GM21360 (cell line): ENCODE data around the gene ADGRV1.
"Not testable (repeated sequence)": the region's sequence is repeated elsewhere in the genome, so short reads cannot be mapped to it uniquely, and the experiment has no call there.

Experiments
- ATAC-seq: cut with Tn5 transposase; IDR thresholded peaks from one replicate; pipeline ENCODE4 v1.9.1; 2021; ENCODE audit warnings: mild to moderate bottlenecking, moderate library complexity; ENCODE audit not compliant: unreplicated experiment

The ADGRV1 gene

DNA sequence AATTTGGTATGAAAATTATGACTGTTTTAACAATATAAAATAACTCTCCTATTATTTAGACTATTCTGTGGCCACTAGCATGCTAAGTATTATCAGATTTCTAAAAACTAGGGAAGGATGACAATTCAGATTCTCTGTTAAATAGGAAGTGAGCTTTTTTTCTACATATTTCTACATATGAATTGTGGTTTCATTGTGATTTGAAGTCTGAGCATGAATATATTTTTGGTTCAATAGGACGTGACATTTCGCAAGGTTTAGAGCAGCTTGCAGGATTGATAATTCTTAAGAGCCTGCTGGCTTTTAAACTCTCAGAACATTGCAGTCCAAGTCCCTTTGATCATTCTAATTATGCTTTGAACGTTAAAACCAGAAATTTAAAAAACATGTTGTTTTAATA, 82.9 kb downstream of the ADGRV1 start:
- ATAC-seq, result no peak

DNA sequence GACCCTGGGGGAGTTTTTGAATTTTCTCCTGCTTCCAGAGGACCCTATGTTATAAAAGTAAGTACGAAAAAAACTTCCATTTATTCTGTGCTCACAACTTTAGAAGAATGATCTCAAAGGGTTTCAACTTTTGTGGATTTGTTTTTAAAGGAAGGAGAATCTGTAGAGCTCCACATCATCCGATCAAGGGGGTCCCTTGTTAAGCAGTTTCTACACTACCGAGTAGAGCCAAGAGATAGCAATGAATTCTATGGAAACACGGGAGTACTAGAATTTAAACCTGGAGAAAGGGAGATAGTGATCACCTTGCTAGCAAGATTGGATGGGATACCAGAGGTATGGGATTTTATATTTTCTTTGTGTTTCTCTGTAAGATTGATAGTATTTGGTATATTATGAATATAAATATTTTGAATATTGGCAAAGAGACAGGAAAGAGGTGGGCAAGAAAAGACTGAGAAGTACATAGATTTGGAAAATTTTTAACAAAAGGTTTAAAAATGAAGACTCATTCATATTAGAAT, 84.2 kb downstream of the ADGRV1 start:
- no peak for ATAC-seq

DNA sequence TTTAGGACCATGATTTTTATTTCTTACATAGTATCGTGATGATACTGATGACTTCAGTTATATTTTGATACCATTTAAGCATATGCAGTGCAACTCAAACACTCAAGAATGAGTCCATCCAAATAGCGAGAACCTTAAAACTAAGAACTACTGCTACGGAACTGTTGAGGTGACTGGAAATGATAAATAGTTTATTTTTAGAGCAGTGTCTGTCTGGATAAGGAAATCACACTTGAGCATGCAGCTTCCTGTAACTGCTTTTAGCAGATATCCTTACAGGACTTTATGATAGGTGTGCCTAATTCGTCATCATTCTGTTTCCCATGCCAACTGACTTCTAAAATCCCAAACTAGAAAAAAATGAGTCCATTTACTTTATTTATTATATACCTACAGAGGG, 85.5 kb downstream of the ADGRV1 start:
- ATAC-seq, result no peak

DNA sequence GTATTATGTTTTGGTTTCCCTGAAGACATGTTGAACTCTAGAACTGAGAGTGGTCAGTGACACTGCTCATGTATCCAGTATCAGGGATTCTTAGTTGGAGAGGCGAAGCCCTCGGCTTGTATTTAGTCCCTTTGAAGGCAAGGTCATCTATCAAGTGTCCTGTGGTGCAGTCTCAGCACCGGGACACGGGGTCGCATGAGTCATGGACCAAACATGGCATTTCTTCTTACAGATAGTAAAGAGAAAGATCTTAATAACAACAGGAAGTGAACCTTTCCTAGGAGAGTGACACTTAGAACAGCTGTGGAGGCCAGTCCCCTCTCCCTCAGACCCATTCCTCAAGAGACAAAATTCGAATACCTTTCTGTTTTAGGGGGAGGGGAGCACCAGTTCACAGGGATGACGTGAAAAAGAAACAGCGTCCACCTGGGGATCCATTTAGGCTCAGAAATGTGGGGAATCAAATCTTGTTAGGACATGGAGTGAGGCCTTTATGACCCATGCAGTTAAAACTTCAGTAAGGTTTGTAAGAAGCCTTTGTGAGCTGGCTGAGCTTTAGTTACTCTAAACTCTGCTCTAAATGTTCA, 86.5 kb downstream of the ADGRV1 start:
- no peak for ATAC-seq

DNA sequence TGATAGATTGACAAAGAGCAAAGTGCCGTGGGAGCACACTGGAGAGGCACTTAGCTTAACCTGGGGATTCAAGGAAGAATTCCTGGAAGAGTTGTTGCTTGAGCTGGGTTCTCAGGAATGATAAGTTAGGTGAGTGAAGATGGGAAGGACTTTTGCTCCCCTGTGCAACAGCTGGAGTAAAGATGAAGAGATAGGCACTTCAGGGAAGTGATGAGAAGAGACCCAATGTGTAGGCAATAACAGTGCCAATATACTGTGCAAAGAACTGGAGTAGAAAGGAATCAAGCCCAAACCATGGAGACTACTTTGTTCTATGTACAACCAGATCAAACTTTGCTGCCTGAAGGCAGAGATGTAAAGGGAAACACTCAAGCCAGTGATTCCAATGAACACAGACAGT, 92.2 kb downstream of the ADGRV1 start:
- ATAC-seq, result no peak

DNA sequence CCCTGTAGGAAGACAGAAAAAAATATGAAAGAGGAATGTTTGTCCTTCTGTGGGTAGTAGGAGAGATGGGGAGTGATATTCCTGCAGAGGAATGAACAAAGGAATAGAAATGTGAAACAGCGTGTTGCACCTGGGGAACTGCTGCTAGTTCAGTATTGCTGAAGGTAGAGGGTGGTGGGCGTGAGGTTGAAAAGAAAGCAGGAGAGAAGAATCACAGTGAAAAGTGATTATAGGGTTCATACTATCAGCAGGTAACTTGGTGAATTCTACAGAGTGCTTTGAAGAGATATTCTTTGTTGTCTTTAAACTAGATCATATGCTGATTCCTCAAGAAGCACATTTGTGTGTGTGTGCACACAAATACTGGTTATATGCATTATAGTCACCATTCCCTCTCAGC, 95.6 kb downstream of the ADGRV1 start:
- ATAC-seq, result no peak

DNA sequence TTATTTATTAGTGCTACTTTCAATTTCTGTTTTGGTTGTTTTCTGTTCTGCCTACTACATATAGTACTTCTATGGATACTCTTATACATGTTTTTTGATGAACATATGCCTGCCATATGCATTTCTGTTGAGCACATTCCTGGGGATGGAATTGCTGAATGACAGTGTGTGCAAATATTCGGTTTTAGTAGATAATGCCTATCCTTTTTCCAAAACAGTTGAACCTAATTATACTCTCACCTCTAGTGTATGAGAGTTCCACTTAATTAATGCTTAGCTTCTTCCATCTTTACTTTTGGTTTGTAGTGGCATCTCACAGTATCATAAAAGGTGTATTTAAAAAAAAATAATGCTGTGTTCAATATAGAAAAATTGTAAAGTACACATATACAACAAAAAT, 96.8 kb downstream of the ADGRV1 start:
- ATAC-seq, result no peak

DNA sequence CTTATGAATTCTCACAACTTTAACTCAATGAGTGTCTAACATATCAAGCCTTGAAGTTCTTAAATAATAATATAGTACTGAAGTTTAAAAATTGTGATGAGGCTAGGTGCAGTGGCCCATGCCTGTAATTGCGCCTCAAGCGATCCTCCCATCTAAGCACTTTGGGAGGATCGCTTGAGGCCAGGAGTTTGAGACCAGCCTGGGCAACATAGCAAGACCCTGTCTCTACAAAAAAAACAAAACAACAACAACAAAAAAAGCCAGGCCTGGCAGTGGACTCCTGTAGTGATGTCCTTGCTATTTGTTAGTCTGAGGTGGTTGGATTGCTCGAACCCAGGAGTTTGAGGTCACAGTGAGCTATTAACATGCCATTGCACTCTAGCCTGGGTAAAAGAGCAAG, 98.4 kb downstream of the ADGRV1 start:
- ATAC-seq, result no peak

DNA sequence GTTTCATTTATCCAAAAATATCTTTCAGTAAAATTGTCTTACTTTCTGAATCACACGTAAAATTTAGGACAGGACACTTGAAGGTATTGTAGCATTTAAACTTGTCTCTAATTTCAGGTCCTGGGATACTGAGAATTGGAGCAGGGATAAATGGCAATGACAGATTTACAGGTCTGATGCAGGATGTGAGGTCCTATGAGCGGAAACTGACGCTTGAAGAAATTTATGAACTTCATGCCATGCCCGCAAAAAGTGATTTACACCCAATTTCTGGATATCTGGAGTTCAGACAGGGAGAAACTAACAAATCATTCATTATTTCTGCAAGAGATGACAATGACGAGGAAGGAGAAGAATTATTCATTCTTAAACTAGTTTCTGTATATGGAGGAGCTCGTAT, 99.2 kb downstream of the ADGRV1 start:
- ATAC-seq, result no peak

DNA sequence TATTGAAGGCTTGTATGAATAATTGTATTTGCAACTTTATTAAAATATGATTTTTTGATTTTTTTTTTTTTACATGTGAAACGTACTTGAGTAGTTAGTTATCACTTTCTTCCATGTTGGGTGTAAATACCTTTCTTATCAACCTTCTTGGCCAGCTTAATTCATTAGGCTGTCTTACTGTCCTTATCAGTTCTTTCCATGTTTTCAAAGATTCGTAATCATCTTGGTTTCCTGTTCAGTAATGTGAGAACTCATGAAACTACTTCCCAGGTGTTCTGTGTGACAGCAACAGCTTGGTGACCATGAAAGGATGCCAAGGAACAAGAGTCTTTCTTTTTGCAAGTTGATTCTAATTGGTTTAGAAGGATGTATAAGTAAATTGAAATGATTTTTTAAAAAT, 100.0 kb downstream of the ADGRV1 start:
- ATAC-seq, result no peak

DNA sequence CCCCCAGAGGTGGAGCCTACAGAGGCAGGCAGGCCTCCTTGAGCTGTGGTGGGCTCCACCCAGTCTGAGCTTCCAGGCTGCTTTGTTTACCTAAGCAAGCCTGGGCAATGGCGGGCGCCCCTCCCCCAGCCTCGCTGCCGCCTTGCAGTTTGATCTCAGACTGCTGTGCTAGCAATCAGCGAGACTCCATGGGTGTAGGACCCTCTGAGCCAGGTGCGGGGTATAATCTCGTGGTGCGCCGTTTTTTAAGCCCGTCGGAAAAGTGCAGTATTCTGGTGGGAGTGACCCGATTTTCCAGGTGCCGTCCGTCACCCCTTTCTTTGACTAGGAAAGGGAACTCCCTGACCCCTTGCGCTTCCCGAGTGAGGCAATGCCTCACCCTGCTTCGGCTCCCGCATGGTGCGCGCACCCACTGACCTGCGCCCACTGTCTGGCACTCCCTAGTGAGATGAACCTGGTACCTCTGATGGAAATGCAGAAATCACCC, 109.5 kb downstream of the ADGRV1 start:
- not testable (repeated sequence) for ATAC-seq

DNA sequence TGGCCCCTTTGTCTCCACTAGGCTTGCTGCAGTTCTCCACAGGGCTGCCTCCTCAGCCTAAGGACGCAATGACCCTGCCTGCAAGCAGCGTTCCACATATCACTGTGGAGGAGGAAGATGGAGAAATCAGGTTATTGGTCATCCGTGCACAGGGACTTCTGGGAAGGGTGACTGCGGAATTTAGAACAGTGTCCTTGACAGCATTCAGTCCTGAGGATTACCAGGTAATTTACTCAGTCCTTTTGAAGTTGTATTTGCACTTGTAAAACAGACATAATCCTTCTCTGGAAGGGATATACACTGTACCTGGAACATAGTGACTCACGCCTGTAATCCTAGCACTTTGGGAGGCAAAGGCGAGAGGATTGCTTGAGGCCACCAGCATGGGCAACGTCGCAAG, 116.6 kb downstream of the ADGRV1 start:
- no peak for ATAC-seq

DNA sequence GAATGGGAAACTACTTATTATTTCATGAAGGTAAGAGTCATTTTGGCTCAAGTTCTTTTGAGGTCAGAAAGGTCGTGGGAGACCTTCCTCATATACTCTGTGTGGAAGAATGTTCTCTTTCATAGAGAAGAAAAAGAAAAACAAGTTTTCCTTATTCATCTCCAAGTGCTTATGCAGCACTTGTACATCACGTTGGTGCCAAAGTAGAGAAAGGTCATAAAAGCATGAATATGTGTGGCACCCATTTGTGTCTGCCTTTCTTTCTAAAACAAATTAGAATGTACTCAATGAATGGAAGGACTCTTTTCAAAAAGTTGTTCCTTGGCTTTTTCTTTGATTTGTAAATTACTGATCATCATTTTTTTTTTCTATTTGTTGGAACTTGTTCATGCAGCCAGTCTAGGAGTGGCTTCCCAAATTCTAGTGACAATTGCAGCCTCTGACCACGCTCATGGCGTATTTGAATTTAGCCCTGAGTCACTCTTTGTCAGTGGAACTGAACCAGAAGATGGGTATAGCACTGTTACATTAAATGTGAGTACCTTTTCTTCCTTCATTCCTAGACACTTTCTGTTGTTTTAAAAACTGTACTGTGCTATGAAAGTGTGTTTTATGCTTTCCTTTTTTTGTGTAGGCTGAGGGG, 122.4 kb downstream of the ADGRV1 start:
- ATAC-seq, result no peak

DNA sequence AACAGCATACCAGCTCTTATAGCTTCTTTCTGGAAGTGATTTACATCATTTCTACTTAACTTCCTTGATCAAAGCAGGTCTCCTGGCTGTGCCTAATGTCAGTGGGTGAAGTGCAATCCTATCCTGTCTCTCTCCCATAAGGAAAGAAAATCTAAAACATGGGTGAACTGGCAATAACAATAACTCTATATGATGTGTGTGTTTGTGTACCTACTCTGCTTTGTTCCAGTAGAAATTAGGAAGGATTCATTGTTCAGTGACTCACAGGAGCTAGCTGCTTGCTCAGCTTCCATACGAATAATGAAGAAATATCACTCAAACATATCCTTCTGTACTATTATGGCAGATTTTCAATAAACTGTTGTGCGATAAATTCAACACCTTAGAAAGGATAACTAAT, 123.7 kb downstream of the ADGRV1 start:
- ATAC-seq, result no peak

DNA sequence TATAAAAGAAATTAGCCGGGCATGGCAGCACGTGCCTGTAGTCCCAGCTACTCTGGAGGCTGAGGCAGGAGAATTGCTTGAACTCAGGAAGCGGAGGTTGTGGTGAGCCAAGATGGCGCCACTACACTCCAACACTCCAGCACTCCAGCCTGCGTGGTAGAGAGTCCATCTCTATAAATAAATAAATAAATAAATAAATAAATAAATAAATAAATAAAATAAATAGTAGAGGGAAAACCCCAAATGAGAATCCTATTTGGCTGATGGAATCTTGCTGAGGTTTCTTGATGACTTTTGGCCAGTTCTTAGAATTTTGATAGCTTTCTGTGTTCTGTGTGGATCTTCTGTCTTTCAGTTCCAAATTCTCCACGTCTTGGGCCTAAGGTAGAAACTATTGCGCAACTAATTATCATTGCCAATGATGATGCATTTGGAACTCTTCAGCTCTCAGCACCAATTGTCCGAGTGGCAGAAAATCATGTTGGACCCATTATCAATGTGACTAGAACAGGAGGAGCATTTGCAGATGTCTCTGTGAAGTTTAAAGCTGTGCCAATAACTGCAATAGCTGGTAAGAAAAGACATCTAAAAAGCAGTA, 126.9 kb downstream of the ADGRV1 start:
- ATAC-seq, result no peak

DNA sequence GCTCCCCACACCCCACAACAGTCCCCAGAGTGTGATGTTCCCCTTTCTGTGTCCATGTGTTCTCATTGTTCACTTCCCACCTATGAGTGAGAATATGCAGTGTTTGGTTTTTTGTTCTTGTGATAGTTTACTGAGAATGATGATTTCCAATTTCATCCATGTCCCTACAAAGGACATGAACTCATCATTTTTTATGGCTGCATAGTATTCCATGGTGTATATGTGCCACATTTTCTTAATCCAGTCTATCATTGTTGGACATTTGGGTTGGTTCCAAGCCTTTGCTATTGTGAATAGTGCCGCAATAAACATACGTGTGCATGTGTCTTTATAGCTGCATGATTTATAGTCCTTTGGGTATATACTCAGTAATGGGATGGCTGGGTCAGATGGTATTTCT, 127.8 kb downstream of the ADGRV1 start:
- not testable (repeated sequence) for ATAC-seq

DNA sequence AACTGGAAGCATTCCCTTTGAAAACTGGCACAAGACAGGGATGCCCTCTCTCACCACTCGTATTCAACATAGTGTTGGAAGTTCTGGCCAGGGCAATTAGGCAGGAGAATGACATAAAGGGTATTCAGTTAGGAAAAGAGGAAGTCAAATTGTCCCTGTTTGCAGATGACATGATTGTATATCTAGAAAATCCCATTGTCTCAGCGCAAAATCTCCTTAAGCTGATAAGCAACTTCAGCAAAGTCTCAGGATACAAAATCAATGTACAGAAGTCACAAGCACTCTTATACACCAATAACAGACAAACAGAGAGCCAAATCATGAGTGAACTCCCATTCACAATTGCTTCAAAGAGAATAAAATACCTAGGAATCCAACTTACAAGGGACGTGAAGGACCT, 128.9 kb downstream of the ADGRV1 start:
- not testable (repeated sequence) for ATAC-seq

DNA sequence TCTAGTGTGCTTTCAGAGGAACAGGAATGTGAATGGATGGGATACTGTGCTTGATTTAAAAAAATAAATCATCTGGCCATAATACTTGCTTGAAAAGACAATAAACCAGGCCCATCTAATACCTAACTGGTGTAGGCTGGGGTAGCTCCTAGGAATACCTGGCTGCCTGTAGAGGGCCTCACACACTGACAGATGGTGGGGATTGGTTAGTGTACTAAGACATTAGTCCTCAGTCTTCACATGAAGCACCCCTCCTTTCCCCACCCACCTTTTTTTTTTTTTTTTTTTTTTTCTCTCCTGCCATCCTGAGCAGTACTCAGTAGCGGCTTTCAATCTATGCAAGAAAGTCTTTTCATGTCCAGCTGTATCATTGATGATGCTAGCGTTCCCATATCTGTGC, 130.5 kb downstream of the ADGRV1 start:
- no peak for ATAC-seq

DNA sequence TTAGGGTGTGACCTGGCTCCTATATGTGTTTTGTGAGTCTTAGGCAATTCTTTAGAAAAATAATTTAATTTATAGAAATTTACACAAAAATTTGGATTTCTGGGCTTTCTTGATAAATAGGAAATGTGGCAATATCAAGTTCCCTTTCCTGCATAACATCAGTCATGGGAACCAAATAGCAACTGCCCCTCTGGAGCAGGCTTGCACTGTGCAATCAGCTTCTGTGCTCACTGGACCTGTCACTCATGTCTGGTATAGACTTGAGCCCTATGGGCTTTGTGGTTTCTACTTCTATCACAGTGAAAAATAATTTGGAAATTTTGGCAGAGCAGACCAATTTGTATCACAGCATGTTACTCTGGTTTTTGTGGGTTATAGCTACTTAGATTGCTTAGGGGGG, 131.7 kb downstream of the ADGRV1 start:
- no peak for ATAC-seq

DNA sequence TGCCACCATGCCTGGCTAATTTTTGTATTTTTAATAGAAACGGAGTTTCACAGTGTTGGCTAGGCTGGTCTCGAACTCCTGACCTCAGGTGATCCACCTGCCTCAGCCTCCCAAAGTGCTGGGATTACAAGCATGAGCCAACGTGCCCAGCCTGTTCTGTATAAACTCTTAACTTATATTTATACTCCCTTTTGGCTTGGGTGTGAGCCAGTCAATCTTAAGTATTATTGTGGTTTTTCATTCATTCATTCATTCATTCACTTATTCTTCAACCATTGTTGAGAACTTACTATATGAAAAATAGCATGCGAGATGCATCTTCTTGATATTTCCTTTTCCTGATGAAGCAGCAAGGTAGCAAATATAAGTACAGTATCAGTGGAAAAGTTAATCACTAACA, 132.9 kb downstream of the ADGRV1 start:
- ATAC-seq, result no peak

DNA sequence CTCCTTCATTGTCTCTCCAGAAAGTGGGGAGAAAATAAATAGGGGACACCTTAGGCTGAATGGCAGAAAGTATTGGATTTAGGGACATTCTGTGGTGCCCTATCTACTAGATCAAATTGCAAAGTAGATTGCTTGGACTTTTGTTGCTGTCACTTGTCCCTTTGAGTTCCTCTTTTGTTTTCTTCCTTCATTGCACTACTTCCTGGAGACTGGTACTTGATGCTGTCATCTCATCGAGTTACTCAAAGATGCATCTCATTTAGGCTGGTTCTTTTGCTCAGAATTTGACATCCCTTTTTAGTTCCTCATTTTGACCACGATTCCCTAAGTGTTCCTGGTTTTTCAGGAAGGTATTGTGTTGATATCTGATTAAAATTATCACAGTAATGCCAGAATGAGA, 137.6 kb downstream of the ADGRV1 start:
- no peak for ATAC-seq

DNA sequence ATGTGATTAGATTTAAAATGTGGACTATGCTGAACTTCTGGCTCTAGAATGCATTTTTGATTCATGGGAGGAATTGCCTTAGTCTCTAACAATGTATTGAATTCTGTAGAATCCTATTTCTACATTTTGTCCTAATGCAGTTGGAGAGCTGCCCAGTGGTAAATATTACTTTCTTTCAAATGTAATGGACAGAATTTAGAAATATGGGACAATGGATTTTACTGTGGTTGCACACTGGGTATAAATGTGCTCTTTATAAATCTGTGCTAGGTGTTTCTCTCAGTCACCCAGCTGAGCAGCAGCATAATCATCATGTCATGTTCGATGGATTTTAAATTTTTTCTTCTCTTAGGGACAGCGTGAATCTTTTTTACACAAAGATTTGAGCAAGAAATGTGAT, 141.7 kb downstream of the ADGRV1 start:
- no peak for ATAC-seq
